Fibroblast of the aortic adventitia (primary cell): Measurements from ENCODE around the gene VWA5B2. TPM values are rescaled to one million over a fixed set of nuclear protein-coding genes. Genes with fewer than 3 reads are reported as not detected.

Source experiments
- DNase-seq: peaks from one replicate; pipeline ENCODE4 v3.0.0-alpha.2; 2010; ENCODE audit warnings: low read depth
- H3K4me3 ChIP-seq: 2 replicates; pipeline ENCODE4 v1.5.1; 2011; ENCODE audit warnings: low read depth, mild to moderate bottlenecking, control low read depth, low read length, moderate library complexity
- total RNA-seq: library from RNA; depleted of rRNA; stranded (reverse); fragments of >200 nt; gene quantifications from 2 replicates; pipeline ENCODE4 v1.2.3, GENCODE V29; 2012; ENCODE audit warnings: low replicate concordance
- TF ChIP-seq, protein P1 (sequence below): IDR thresholded peaks from 2 replicates; pipeline ENCODE4 v1.5.1; 2011; ENCODE audit warnings: mild to moderate bottlenecking, low read length, control low read depth, inconsistent platforms; ENCODE audit not compliant: insufficient read depth

The VWA5B2 gene
- total RNA-seq, 1 donor, result 0.72 TPM

DNA sequence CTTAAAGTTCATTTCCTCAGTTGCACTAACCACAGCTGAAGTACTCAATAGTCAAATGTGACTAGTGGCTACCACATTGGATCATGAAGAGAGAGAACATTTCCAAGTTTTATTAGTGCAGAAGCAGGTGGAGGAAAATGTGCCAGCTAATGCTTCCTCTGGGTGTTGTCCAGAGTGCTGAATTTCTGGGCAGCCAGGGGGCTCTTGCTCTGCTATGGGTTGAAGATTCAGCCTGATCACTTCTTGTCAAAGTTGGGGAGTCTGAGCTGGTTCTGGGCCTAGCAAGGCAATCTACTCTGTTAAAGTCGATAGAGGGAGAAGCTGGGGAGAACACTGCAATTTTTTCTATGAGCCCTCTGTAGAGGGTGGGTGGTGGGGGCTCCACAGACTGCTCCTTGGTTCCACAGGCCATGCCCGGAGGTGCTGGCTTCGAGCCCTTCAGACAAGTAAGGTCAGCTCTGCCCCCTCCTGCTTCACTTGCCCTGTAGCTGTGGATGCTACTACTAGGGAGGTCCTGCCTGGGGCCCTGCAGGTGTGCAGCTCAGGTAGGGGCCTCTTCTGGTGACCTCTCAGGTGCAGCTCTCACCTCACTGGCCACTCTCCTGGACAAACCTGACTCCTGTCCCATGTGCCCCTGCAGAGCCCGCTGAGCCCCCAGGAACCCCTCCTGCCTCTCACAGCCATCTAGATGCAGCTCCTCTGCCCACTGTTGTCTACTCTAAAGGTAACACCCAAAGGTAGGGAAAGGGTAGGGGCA lies 11.2 kb downstream of the VWA5B2 start:
- TF ChIP-seq, protein P1, sequence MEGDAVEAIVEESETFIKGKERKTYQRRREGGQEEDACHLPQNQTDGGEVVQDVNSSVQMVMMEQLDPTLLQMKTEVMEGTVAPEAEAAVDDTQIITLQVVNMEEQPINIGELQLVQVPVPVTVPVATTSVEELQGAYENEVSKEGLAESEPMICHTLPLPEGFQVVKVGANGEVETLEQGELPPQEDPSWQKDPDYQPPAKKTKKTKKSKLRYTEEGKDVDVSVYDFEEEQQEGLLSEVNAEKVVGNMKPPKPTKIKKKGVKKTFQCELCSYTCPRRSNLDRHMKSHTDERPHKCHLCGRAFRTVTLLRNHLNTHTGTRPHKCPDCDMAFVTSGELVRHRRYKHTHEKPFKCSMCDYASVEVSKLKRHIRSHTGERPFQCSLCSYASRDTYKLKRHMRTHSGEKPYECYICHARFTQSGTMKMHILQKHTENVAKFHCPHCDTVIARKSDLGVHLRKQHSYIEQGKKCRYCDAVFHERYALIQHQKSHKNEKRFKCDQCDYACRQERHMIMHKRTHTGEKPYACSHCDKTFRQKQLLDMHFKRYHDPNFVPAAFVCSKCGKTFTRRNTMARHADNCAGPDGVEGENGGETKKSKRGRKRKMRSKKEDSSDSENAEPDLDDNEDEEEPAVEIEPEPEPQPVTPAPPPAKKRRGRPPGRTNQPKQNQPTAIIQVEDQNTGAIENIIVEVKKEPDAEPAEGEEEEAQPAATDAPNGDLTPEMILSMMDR, result no peak
- H3K4me3 ChIP-seq, result no peak overlapping the region
- DNase-seq, result peak; percentile 30

DNA sequence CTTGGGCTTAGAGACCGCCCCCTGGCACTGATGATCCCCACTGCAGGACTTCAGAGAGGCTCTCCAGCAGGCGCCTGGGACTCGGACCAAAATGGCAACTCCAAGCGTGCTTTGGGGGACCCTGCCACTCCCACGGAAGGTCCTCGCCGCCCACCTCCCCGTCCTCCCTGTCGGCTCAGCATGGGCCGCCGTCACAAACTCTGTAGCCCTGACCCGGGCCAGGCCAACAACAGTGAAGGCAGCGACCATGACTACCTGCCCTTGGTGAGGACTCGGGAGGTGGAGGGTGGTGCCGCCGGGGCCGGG lies 11.7 kb downstream of the VWA5B2 start:
- TF ChIP-seq, protein P1, result no peak
- no peak for DNase-seq
- H3K4me3 ChIP-seq, result no peak overlapping the region

DNA sequence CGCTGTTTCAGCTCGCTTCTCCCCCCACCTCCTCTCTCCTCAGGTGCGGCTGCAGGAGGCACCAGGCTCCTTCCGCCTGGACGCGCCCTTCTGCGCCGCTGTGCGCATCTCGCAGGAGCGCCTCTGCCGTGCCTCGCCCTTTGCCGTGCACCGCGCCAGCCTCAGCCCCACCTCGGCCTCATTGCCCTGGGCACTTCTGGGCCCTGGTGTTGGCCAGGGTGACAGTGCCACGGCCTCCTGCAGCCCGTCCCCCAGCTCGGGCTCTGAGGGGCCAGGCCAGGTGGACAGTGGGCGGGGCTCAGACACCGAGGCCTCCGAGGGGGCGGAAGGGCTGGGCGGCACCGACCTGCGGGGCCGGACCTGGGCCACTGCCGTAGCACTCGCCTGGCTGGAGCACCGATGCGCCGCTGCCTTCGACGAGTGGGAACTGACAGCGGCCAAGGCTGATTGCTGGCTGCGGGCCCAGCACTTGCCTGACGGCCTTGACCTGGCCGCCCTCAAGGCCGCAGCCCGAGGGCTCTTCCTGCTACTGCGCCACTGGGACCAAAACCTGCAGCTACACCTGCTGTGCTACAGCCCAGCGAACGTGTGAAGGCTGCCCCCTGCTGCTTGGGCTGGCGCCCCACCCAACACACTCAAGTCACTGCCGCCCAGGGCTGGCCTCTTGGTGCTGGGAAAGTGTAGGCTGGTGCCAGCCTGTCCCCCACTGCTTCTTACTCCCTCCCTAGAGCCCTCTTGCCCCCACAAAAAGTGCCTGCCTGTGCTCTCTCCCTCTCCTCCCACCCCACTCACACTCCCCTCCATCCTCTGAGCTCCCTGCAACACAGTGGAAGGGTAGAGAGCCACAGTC lies 12.3 kb downstream of the VWA5B2 start:
- DNase-seq, result peak; percentile 36
- no peak overlapping the region for H3K4me3 ChIP-seq
- TF ChIP-seq, protein P1, result peak; percentile 68

DNA sequence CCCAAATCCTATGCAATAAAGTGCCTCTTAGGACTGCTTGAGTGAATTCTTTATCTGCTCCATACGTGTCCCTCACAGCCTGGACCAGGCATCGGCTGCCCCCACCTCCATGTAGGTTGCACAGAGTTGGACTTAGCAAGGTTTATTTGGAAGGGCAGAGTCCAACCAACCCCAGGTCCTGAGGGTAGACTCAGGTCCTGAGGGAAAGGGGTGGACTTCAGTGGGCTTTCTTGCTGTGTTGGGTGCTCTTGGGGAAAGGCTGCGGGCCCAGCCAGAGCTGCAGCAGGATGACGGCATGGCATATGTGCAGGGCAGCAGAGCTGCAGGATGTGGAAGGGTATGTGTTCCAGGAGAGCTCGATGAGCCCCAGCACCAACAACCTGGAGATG lies 12.9 kb downstream of the VWA5B2 start:
- no peak for DNase-seq
- TF ChIP-seq, protein P1, result no peak
- no peak overlapping the region for H3K4me3 ChIP-seq

DNA sequence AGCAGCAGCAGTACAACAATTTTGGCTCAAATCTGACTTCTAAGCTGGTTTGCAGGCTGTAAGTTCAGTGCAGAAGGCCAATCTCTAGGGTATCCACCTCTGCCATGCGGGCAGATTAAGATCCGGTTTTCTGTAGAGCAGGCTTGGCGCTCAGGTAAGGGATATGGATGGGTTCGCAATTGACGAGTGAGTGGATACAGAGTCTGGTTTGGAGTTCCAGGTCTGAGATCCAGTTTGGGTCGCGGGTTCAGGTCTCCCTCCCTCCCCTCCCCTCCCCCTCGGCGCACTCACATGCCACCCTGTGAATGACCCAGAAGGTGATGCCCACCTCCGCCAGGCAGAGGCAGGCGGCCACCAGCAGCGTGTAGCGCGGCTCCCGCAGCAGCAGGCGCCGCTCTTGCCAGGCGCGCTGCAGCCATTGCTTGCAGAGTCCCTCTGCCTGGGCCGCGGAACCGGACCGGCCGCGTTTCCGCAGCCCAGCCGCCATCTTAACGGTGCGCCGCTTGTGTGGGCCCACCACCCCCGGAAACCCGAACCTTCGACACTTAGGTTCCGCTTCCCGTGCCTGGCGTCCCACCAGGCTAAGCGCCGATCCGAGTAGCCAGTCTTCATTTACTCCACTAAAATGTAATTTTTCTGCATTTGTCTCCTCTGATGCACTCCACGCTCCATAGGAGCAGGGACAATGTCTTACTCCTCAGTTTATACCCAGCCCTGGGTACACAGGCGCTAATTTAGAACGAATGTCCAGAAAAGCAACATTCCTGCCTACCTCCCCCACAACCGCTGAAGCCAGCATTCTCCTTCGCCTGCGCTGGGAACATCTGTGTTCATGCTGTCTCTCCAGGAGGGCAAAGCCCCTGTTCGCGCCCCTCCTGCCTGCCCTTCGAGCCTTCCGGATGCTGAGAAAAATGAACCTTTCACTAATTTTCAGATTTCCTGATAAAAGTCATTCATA lies 19.3 kb downstream of the VWA5B2 start, which contains the start of gene ALG3:
ALG3 (minus strand) TSS at position 509 of the 958 bp plus-strand sequence; CDS start at position 487, 22 bp downstream.
- DNase-seq, result peak; percentile 90
- TF ChIP-seq, protein P1, result no peak
- H3K4me3 ChIP-seq, result peak within 1 kb of the TSS; percentile 100

DNA sequence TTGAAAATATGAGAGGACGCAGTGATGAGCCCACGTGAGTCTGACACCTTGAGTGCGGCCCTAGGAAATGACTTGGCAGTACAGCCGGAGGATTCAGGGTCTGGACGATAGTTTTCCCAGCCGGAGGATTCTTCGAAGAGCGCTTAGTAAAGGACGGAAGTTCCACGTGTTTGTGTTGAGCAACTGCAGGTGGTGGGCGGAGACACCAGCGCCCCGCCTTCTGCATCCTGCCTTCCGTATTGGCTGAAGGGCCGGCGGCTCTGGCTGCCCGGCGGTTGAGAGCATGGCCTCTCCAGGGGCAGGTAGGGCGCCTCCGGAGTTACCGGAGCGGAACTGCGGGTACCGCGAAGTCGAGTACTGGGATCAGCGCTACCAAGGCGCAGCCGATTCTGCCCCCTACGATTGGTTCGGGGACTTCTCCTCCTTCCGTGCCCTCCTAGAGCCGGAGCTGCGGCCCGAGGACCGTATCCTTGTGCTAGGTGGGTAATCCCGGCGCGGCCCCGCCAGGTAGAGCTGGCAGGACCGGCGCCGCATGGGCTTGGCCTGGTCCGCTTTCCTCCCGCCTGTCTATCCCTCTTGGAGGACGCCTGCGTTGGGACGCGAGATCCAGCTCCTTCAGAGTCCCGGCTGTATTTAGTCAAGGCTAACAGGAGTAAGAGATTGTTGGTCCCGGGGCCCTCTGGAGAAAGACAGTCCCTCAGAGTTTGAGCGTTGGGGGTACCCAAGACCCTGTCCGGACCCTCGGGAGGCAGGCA lies 20.2 kb downstream of the VWA5B2 start, which contains the start of gene EEF1AKMT4:
EEF1AKMT4 (plus strand) TSS at position 261 of the 755 bp plus-strand sequence; CDS start at position 284, 23 bp downstream.
- TF ChIP-seq, protein P1, result peak; percentile 71
- peak within 1 kb of the TSS; percentile 100 for H3K4me3 ChIP-seq
- peak; percentile 99 for DNase-seq
